HepG2 (cell line): ENCODE data around the gene MAN1B1. TPM values are rescaled to one million over a fixed set of nuclear protein-coding genes. Genes with fewer than 3 reads are reported as not detected.

Source experiments
- ATM ChIP-seq: fragments of 450-650 bp; IDR thresholded peaks from 2 replicates; pipeline ENCODE4 v1.7.1; 2017; ENCODE audit warnings: mild to moderate bottlenecking, borderline replicate concordance
- CENPT ChIP-seq: sonication (generic); formaldehyde crosslinking; IDR thresholded peaks from 2 replicates; pipeline ENCODE4 v1.8.0; 2022; ENCODE audit warnings: low read depth, mild to moderate bottlenecking, moderate library complexity, missing genetic modification reagents
- CREB1 ChIP-seq, 2 experiments: fragments of 450-650 bp in 1 of 2; IDR thresholded peaks; 2 replicates each; pipeline ENCODE4 v1.6.1; 2016 to 2017; ENCODE audit warnings: control low read depth in 1 of 2, mild to moderate bottlenecking in 1 of 2, missing compliant biosample characterization in 1 of 2, missing genetic modification characterization in 1 of 2
- DBP ChIP-seq: sonication (generic); formaldehyde crosslinking; IDR thresholded peaks from 2 replicates; pipeline ENCODE4 v1.4.0; 2020; ENCODE audit warnings: missing genetic modification reagents; ENCODE audit errors: not compliant biosample characterization
- ELF1 ChIP-seq: sonication (generic); formaldehyde crosslinking; IDR thresholded peaks from 2 replicates; pipeline ENCODE4 v1.4.0; 2020; ENCODE audit warnings: missing genetic modification reagents
- GATAD1 ChIP-seq: IDR thresholded peaks from 2 replicates; pipeline ENCODE4 v1.6.1; 2016; ENCODE audit warnings: missing genetic modification reagents, missing compliant biosample characterization
- GFI1 ChIP-seq: sonication (generic); formaldehyde crosslinking; IDR thresholded peaks from 2 replicates; pipeline ENCODE4 v1.5.0; 2020; ENCODE audit warnings: missing genetic modification reagents, mild to moderate bottlenecking, borderline replicate concordance
- JUN ChIP-seq: sonication (generic); formaldehyde crosslinking; IDR thresholded peaks from 2 replicates; pipeline ENCODE4 v1.4.0; 2020; ENCODE audit warnings: mild to moderate bottlenecking, missing genetic modification reagents
- KDM4B ChIP-seq: sonication (generic); formaldehyde crosslinking; IDR thresholded peaks from 2 replicates; pipeline ENCODE4 v1.4.0; 2020; ENCODE audit warnings: missing genetic modification reagents
- KDM5A ChIP-seq: fragments of 200-600 bp; sonication (generic); IDR thresholded peaks from 2 replicates; pipeline ENCODE4 v1.7.0; 2018; ENCODE audit warnings: antibody characterized with exemption, mild to moderate bottlenecking, low read length, borderline replicate concordance
- KLF12 ChIP-seq: sonication (generic); formaldehyde crosslinking; IDR thresholded peaks from 2 replicates; pipeline ENCODE4 v1.4.0; 2020; ENCODE audit warnings: missing genetic modification reagents, borderline replicate concordance
- MEIS1 ChIP-seq: sonication (generic); formaldehyde crosslinking; IDR thresholded peaks from 2 replicates; pipeline ENCODE4 v1.9.0; 2021; ENCODE audit warnings: mild to moderate bottlenecking, missing genetic modification reagents, moderate library complexity, borderline replicate concordance
- MXI1 ChIP-seq: IDR thresholded peaks from 3 replicates; pipeline ENCODE4 v1.6.1; 2012; ENCODE audit warnings: low read depth, low read length, inconsistent platforms, borderline replicate concordance
- RARA ChIP-seq: IDR thresholded peaks from 2 replicates; pipeline ENCODE4 v1.6.1; 2016; ENCODE audit warnings: missing genetic modification reagents, missing compliant biosample characterization
- TGIF2 ChIP-seq: IDR thresholded peaks from 2 replicates; pipeline ENCODE4 v1.6.1; 2016; ENCODE audit warnings: control low read depth, missing compliant biosample characterization
- TP53 ChIP-seq: sonication (generic); formaldehyde crosslinking; conservative IDR thresholded peaks from 2 replicates; pipeline ENCODE4 v1.4.0; 2020; ENCODE audit warnings: missing genetic modification reagents
- XRCC5 ChIP-seq: fragments of 200-400 bp; formaldehyde crosslinking; optimal IDR thresholded peaks from 2 replicates; pipeline ENCODE3; 2017; ENCODE audit warnings: mild to moderate bottlenecking, low read length
- ZBTB21 ChIP-seq: sonication (generic); formaldehyde crosslinking; IDR thresholded peaks from 2 replicates; pipeline ENCODE4 v1.4.0; 2020; ENCODE audit warnings: missing genetic modification reagents
- ZNF3 ChIP-seq: IDR thresholded peaks from 2 replicates; pipeline ENCODE4 v1.7.0; 2017; ENCODE audit warnings: inconsistent platforms
- ZNF317 ChIP-seq: sonication (generic); formaldehyde crosslinking; IDR thresholded peaks from 2 replicates; pipeline ENCODE4 v1.5.0; 2020; ENCODE audit warnings: mild to moderate bottlenecking, missing genetic modification reagents
- ZNF367 ChIP-seq: sonication (generic); formaldehyde crosslinking; IDR thresholded peaks from 2 replicates; pipeline ENCODE4 v1.4.0; 2020; ENCODE audit warnings: missing genetic modification reagents, borderline replicate concordance
- ZNF383 ChIP-seq: sonication (generic); formaldehyde crosslinking; IDR thresholded peaks from 2 replicates; pipeline ENCODE4 v1.4.0; 2020; ENCODE audit warnings: missing genetic modification reagents, mild to moderate bottlenecking, borderline replicate concordance
- ZNF431 ChIP-seq: sonication (generic); formaldehyde crosslinking; IDR thresholded peaks from 2 replicates; pipeline ENCODE4 v1.9.0; 2022; ENCODE audit warnings: missing genetic modification reagents, low read depth, mild to moderate bottlenecking, borderline replicate concordance
- ZNF746 ChIP-seq: sonication (generic); formaldehyde crosslinking; IDR thresholded peaks from 2 replicates; pipeline ENCODE4 v1.8.0; 2022; ENCODE audit warnings: mild to moderate bottlenecking, missing genetic modification reagents
- ZNF773 ChIP-seq: sonication (generic); formaldehyde crosslinking; IDR thresholded peaks from 2 replicates; pipeline ENCODE4 v1.4.0; 2020; ENCODE audit warnings: missing genetic modification reagents, borderline replicate concordance
- polyA plus RNA-seq, 8 experiments: library from polyadenylated mRNA; depleted of rRNA in 3 of 8; stranded (reverse) in 7 of 8; unstranded in 1 of 8; fragments of >200 nt; fragmentation: Illumina TruSeq in 4 of 8; extraction: Trizol in 4 of 8; gene quantifications; 2 replicates each; pipeline versions ENCODE4 v1.2.1 to v1.2.3, GENCODE V29; 2011 to 2016; ENCODE audit warnings: low read depth in 4 of 8, missing spikeins in 1 of 8, mixed read lengths in 1 of 8; ENCODE audit not compliant: insufficient read depth in 1 of 8
- total RNA-seq, 5 experiments: library from RNA; depleted of rRNA; stranded (reverse); fragments of >200 nt; fragmentation: Illumina TruSeq; extraction: Trizol; gene quantifications; 2 replicates each; pipeline ENCODE4 v1.2.3, GENCODE V29; 2016; ENCODE audit warnings: low read depth in 1 of 5
- TF ChIP-seq, protein P1 (sequence below): IDR thresholded peaks from 2 replicates; pipeline ENCODE4 v1.6.1; 2016
- TF ChIP-seq, protein P2 (sequence below): sonication (generic); formaldehyde crosslinking; IDR thresholded peaks from 2 replicates; pipeline ENCODE4 v1.5.1; 2020; ENCODE audit warnings: missing genetic modification reagents, mild to moderate bottlenecking, borderline replicate concordance

Gene MAN1B1
- total and polyA plus RNA-seq, 2 of the 13 experiments (the other 11 are each of a cell fraction or from before 2014, with no cell fraction given): 48.9 to 59.5 TPM

DNA sequence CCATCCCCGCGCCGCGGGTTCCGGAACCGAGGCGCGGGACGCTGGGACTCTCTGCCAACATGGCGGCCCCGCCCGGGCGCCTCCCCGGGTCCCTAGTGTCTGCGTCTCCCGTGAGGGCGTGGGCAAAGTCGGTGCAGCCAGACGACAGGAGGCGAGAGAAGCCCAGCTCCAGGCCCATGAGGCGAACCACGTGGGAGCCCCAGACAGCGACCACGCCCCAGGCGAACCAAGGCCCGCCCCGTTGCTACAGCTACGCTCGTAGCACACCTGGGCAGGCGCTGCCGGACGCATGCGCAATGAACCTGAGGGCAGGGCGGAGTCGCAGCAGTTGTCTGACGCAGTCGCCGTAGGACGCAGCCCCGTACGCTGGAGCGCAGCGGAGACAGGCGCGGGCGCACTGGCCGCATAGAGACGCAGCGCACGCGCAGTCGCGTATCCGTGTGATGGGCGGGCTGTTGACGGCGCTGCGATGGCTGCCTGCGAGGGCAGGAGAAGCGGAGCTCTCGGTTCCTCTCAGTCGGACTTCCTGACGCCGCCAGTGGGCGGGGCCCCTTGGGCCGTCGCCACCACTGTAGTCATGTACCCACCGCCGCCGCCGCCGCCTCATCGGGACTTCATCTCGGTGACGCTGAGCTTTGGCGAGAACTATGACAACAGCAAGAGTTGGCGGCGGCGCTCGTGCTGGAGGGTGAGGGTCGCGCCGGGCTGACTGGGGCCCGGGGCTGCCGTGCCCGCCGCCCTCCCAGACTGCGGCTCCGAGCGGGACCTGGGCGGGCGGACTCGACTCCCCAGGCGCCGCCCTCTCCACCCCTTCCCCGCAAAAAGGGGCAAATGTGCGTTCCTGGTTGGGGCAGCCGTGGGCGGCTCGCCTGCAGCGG, at the start of gene MAN1B1 (continued):
- peak; percentile 51 for TF ChIP-seq DBP (CRISPR knock-in tag)
- peak; percentile 28; the same call in 1 of the 2 replicates for TF ChIP-seq ZBTB21 (CRISPR knock-in tag)
- 0 out of 2 replicates have a peak, but pooled peaks have one; percentile 9 for TF ChIP-seq ZNF431 (CRISPR knock-in tag)
- TF ChIP-seq, protein P1, sequence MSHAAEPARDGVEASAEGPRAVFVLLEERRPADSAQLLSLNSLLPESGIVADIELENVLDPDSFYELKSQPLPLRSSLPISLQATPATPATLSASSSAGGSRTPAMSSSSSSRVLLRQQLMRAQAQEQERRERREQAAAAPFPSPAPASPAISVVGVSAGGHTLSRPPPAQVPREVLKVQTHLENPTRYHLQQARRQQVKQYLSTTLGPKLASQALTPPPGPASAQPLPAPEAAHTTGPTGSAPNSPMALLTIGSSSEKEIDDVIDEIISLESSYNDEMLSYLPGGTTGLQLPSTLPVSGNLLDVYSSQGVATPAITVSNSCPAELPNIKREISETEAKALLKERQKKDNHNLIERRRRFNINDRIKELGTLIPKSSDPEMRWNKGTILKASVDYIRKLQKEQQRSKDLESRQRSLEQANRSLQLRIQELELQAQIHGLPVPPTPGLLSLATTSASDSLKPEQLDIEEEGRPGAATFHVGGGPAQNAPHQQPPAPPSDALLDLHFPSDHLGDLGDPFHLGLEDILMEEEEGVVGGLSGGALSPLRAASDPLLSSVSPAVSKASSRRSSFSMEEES: peak; percentile 59
- no peak; the same call in 1 of the 2 replicates for TF ChIP-seq MEIS1 (CRISPR knock-in tag)
- peak; percentile 61; the same call in 1 of the 2 replicates for TF ChIP-seq ELF1
- TF ChIP-seq ATM: no peak
- TF ChIP-seq TGIF2 (CRISPR knock-in tag): peak; percentile 74; the same call in 1 of the 2 replicates
- TF ChIP-seq XRCC5: no peak
- TF ChIP-seq KDM4B: no peak
- TF ChIP-seq ZNF746 (CRISPR knock-in tag): no peak; the same call in 1 of the 2 replicates
- TF ChIP-seq ZNF3 (CRISPR knock-in tag): no peak
- no peak; the same call in 1 of the 2 replicates for TF ChIP-seq JUN (CRISPR knock-in tag)
- TF ChIP-seq RARA (CRISPR knock-in tag): no peak
- TF ChIP-seq CREB1 (IDR thresholded peaks at IDR 0.05): peak; percentile 84
- no peak for TF ChIP-seq CREB1 (CRISPR knock-in tag; IDR thresholded peaks at IDR 0.05)
- TF ChIP-seq KLF12 (CRISPR knock-in tag): 0 out of 2 replicates have a peak, but pooled peaks have one; percentile 27
- peak; percentile 57; the same call in 1 of the 2 replicates for TF ChIP-seq TP53
- TF ChIP-seq MXI1: peak; percentile 100
- TF ChIP-seq ZNF317 (CRISPR knock-in tag): peak; percentile 47; the same call in 1 of the 2 replicates
- peak; percentile 58; the same call in 1 of the 2 replicates for TF ChIP-seq ZNF367 (CRISPR knock-in tag)
- TF ChIP-seq CENPT (CRISPR knock-in tag): no peak
- TF ChIP-seq ZNF773 (CRISPR knock-in tag): 0 out of 2 replicates have a peak, but pooled peaks have one; percentile 37
- peak; percentile 88 for TF ChIP-seq GATAD1
- peak; percentile 44; the same call in 1 of the 2 replicates for TF ChIP-seq KDM5A
- TF ChIP-seq GFI1 (CRISPR knock-in tag): no peak
- TF ChIP-seq, protein P2, sequence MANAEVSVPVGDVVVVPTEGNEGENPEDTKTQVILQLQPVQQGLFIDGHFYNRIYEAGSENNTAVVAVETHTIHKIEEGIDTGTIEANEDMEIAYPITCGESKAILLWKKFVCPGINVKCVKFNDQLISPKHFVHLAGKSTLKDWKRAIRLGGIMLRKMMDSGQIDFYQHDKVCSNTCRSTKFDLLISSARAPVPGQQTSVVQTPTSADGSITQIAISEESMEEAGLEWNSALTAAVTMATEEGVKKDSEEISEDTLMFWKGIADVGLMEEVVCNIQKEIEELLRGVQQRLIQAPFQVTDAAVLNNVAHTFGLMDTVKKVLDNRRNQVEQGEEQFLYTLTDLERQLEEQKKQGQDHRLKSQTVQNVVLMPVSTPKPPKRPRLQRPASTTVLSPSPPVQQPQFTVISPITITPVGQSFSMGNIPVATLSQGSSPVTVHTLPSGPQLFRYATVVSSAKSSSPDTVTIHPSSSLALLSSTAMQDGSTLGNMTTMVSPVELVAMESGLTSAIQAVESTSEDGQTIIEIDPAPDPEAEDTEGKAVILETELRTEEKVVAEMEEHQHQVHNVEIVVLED (CRISPR knock-in tag): peak; percentile 99
- no peak for TF ChIP-seq ZNF383 (CRISPR knock-in tag)
